K562 (cell line): ENCODE measurements around the gene TRIO. TPM values are rescaled to one million over a fixed set of nuclear protein-coding genes. Genes with fewer than 3 reads are reported as not detected.

Source experiments
- ATAC-seq: fragments of 200-7000 bp; cut with Tn5 transposase; 3 replicates; pipeline ENCODE4 v1.9.1; 2020; ENCODE audit warnings: moderate library complexity
- BruUV-seq: library from RNA; stranded (reverse); fragments of 400-500 nt; replicated peaks from 2 replicates; lab custom pipeline; 2021; lab: Mats Ljungman, UMichigan
- CTCF ChIA-PET: fragments of 300-600 bp; formaldehyde crosslinking; extraction: SDS; loops from one replicate; lab custom pipeline; 2021; ENCODE audit warnings: low intra/inter-chr PET ratio; lab: Yijun Ruan, JAX
- POLR2A ChIA-PET: fragments of 300-600, 350-650 bp; sonication (Branson Sonifier 250); formaldehyde crosslinking; extraction: SDS; loops from one replicate; lab custom pipeline; 2021; ENCODE audit warnings: antibody characterized with exemption, inconsistent platforms; lab: Yijun Ruan, JAX
- DNase-seq, 4 experiments: peaks; one replicate each; pipeline versions ENCODE4 v3.0.0 to v3.0.0-alpha.2; 2011 to 2018; ENCODE audit warnings: low spot score in 3 of 4, mixed read lengths in 3 of 4; ENCODE audit errors: extremely low read depth in 1 of 4
- FAIRE-seq: peaks from 2 replicates; lab custom pipeline; 2011; peaks lifted over from hg19 to GRCh38; lab: Jason Lieb, UNC
- H2AFZ ChIP-seq: 2 replicates; pipeline ENCODE4 v1.6.0; 2011; ENCODE audit warnings: low read depth, low read length, control low read depth, inconsistent platforms
- H3K27ac ChIP-seq: fragments of 200-600 bp; 3 replicates; pipeline ENCODE4 v1.8.0; 2011; ENCODE audit warnings: low read depth, mild to moderate bottlenecking, control low read depth, inconsistent platforms, low read length, moderate library complexity, mixed read lengths; ENCODE audit errors: extremely low read depth
- H3K27me3 ChIP-seq, 2 experiments: fragments of 300-600 bp in 1 of 2; 2 replicates in 1 of 2; 3 replicates in 1 of 2; pipeline versions ENCODE4 v1.6.0 to v1.8.0; 2011; ENCODE audit warnings: inconsistent platforms in 2 of 2, low read length in 2 of 2, mild to moderate bottlenecking in 1 of 2, mixed read lengths in 1 of 2, moderate library complexity in 1 of 2; ENCODE audit not compliant: control insufficient read depth in 2 of 2, insufficient read depth in 2 of 2
- H3K36me3 ChIP-seq: fragments of 300-600 bp; 3 replicates; pipeline ENCODE4 v1.8.0; 2011; ENCODE audit warnings: mild to moderate bottlenecking, low read length, inconsistent platforms; ENCODE audit not compliant: control insufficient read depth, insufficient read depth
- H3K4me1 ChIP-seq, 2 experiments: fragments of 200-600 bp in 1 of 2; replicated peaks in 1 of 2; 2 replicates in 1 of 2; 3 replicates in 1 of 2; pipeline versions ENCODE4 v1.5.1 to v1.8.0; 2011; ENCODE audit warnings: inconsistent platforms in 2 of 2, low read length in 2 of 2, mild to moderate bottlenecking in 1 of 2, mixed read lengths in 1 of 2, moderate library complexity in 1 of 2; ENCODE audit not compliant: control insufficient read depth in 2 of 2, insufficient read depth in 2 of 2
- H3K4me2 ChIP-seq: 2 replicates; pipeline ENCODE4 v1.6.1; 2011; ENCODE audit warnings: low read length, control low read depth, inconsistent platforms, mixed read lengths; ENCODE audit not compliant: insufficient read depth
- H3K4me3 ChIP-seq: fragments of 200-600 bp; sonication (generic), shearing (Covaris generic); 2 replicates; pipeline ENCODE4 v1.5.1; 2016; ENCODE audit warnings: control low read depth, inconsistent platforms
- H3K79me2 ChIP-seq: fragments of 200-600 bp; 3 replicates; pipeline ENCODE4 v1.8.0; 2011; ENCODE audit warnings: low read length, inconsistent platforms; ENCODE audit not compliant: control insufficient read depth, insufficient read depth
- H3K9ac ChIP-seq, 2 experiments: 2 replicates each; pipeline versions ENCODE4 v1.6.0 to v1.6.1; 2011; ENCODE audit warnings: low read depth in 2 of 2, low read length in 2 of 2, control low read depth in 1 of 2, inconsistent platforms in 1 of 2, mild to moderate bottlenecking in 1 of 2, mixed read lengths in 1 of 2; ENCODE audit not compliant: insufficient read depth in 1 of 2
- H3K9me1 ChIP-seq: one replicate; pipeline ENCODE4 v1.6.0; 2011; ENCODE audit warnings: inconsistent platforms, mild to moderate bottlenecking, low read length, moderate library complexity; ENCODE audit not compliant: control insufficient read depth, insufficient read depth
- H3K9me3 ChIP-seq: replicated peaks from 2 replicates; pipeline ENCODE4 v1.5.1; 2011; ENCODE audit warnings: low read depth, low read length, inconsistent platforms; ENCODE audit not compliant: control insufficient read depth, insufficient read depth
- H4K20me1 ChIP-seq: replicated peaks from 2 replicates; pipeline ENCODE4 v1.6.1; 2011; ENCODE audit warnings: low read length, inconsistent platforms, mixed read lengths; ENCODE audit not compliant: control insufficient read depth, insufficient read depth
- BRCA1 ChIP-seq, 2 experiments: fragments of 450-650 bp in 1 of 2; sonication (generic) in 1 of 2; formaldehyde crosslinking in 1 of 2; IDR thresholded peaks; 2 replicates each; pipeline versions ENCODE4 v1.5.0 to v1.6.1; 2017 to 2020; ENCODE audit warnings: mild to moderate bottlenecking in 1 of 2, missing genetic modification reagents in 1 of 2
- CTBP1 ChIP-seq: fragments of 450-650 bp; IDR thresholded peaks from 2 replicates; pipeline ENCODE4 v1.6.1; 2016; ENCODE audit warnings: borderline replicate concordance
- DACH1 ChIP-seq: fragments of 450-650 bp; IDR thresholded peaks from 2 replicates; pipeline ENCODE4 v1.6.1; 2018; ENCODE audit not compliant: partially characterized antibody
- E2F1 ChIP-seq: sonication (generic); formaldehyde crosslinking; IDR thresholded peaks from 2 replicates; pipeline ENCODE4 v1.8.1; 2023; ENCODE audit warnings: mild to moderate bottlenecking, missing genetic modification reagents, moderate library complexity
- FOSL1 ChIP-seq: fragments of 200-800 bp; sonication (Bioruptor generic); conservative IDR thresholded peaks from 2 replicates; pipeline ENCODE4 v1.6.1; 2016; ENCODE audit warnings: missing genetic modification characterization, missing compliant biosample characterization
- GTF3C2 ChIP-seq: IDR thresholded peaks from 3 replicates; pipeline ENCODE4 v1.6.1; 2011; ENCODE audit warnings: borderline replicate concordance, mild to moderate bottlenecking, moderate library complexity; ENCODE audit not compliant: insufficient read length; ENCODE audit errors: extremely low read depth
- HDGF ChIP-seq: fragments of 450-650 bp; IDR thresholded peaks from 2 replicates; pipeline ENCODE4 v1.6.1; 2016
- RBM25 ChIP-seq: fragments of 200-400 bp; formaldehyde crosslinking; IDR thresholded peaks from 2 replicates; pipeline ENCODE4 v1.6.1; 2018; ENCODE audit warnings: low read length, low read depth, moderate library complexity; ENCODE audit not compliant: severe bottlenecking
- SRSF9 ChIP-seq: fragments of 200-400 bp; formaldehyde crosslinking; IDR thresholded peaks from 2 replicates; pipeline ENCODE4 v1.6.1; 2017; ENCODE audit warnings: low read depth, low read length, borderline replicate concordance
- ZNF263 ChIP-seq: sonication (generic); formaldehyde crosslinking; IDR thresholded peaks from 2 replicates; pipeline ENCODE4 v1.8.0; 2022; ENCODE audit warnings: mild to moderate bottlenecking, missing genetic modification reagents, borderline replicate concordance
- WGBS: fragments of 100-300 bp; shearing (Covaris generic); methylation state at CpG from one replicate; pipeline ENCODE4 v1.1.6; 2016; ENCODE audit warnings: low coverage, mixed read lengths; ENCODE audit not compliant: insufficient coverage; ENCODE audit errors: missing lambda C conversion rate; 5-methylcytosine and 5-hydroxymethylcytosine counted together
- in situ Hi-C: fragments of 300-500 bp; cut with MboI; formaldehyde crosslinking; loops from 4 replicates; pipeline ENCODE4 v1.15.0; 2018; ENCODE audit warnings: inconsistent platforms, mixed read lengths
- intact Hi-C: fragments of 100-400 bp; cut with micrococcal nuclease; formaldehyde crosslinking; loops from 2 replicates; pipeline ENCODE4 v1.14.2; 2022
- polyA plus RNA-seq, 8 experiments: library from polyadenylated mRNA; depleted of rRNA in 4 of 8; stranded (reverse) in 5 of 8; unstranded in 3 of 8; fragments of >200 nt; fragmentation: Nextera tagmentation in 2 of 8; fragmentation: Illumina TruSeq in 1 of 8; extraction: Ambion mirVana in 2 of 8; extraction: Trizol in 1 of 8; gene quantifications; 2 replicates each; pipeline versions ENCODE4 v1.2.1 to v1.2.3, GENCODE V29; 2011 to 2014; ENCODE audit warnings: inconsistent platforms in 1 of 8, missing spikeins in 1 of 8
- total RNA-seq, 7 experiments: library from RNA; depleted of rRNA in 6 of 7; stranded (reverse); fragments of >200 nt in 6 of 7; fragmentation: Illumina TruSeq in 2 of 7; extraction: Trizol in 2 of 7; gene quantifications; 2 replicates each; pipeline versions ENCODE4 v1.2.1 to v1.2.3, GENCODE V29; 2011 to 2021; ENCODE audit warnings: low replicate concordance in 1 of 7

Gene TRIO
- total and polyA plus RNA-seq, 9 of the 15 experiments (the other 6 are each of a cell fraction or from before 2014, with no cell fraction given), result 0.24 to 5.0 (median 1.1) TPM

GRCh38 chr5:14525397-14525796, 382.3 kb downstream of the TRIO start:
- H2AFZ ChIP-seq, result no peak overlapping the region
- no TSS peak for BruUV-seq
- H3K9ac ChIP-seq, result no peak overlapping the region
- peaks cover 0 to 5% of the 10 kb centered on the region in 2 experiments; a peak in 2 of 5 replicates for H3K27me3 ChIP-seq
- H3K4me1 ChIP-seq, result no peaks in the 10 kb centered on the region
- in situ Hi-C loops, result no loop called here
- FAIRE-seq, result no peak
- H3K36me3 ChIP-seq, result no peaks in the 10 kb centered on the region
- H3K9me3 ChIP-seq, result no peaks in the 10 kb centered on the region
- H3K9me1 ChIP-seq, result no peaks in the 10 kb centered on the region
- DNase-seq, result no peak
- no peak overlapping the region for H3K4me2 ChIP-seq
- no peak overlapping the region for H3K27ac ChIP-seq
- H3K4me3 ChIP-seq, result no peak overlapping the region
- ChIA-PET CTCF (no interaction called here), POLR2A (interaction anchor here (0.7 to 0.8 kb wide), 3 partner anchors 10 to 1718 kb away, joined by 3 read pairs; no protein-coding TSS in a partner anchor)
- 0% methylated on average over 4 of the region's 4 CpGs for WGBS
- no peaks in the 10 kb centered on the region for H3K79me2 ChIP-seq
- no peak for ATAC-seq
- intact Hi-C loops, result no loop called here
- no peaks in the 10 kb centered on the region for H4K20me1 ChIP-seq
- TF ChIP-seq GTF3C2, result no peak
- TF ChIP-seq CTBP1, result no peak
- no peak for TF ChIP-seq HDGF
- TF ChIP-seq FOSL1 (tag), result no peak
- no peak for TF ChIP-seq BRCA1 (IDR thresholded peaks at IDR 0.05)
- TF ChIP-seq BRCA1 (CRISPR knock-in tag; IDR thresholded peaks at IDR 0.05), result no peak
- TF ChIP-seq RBM25, result no peak
- TF ChIP-seq DACH1, result no peak
- TF ChIP-seq E2F1 (CRISPR knock-in tag), result no peak
- TF ChIP-seq ZNF263 (CRISPR knock-in tag), result no peak
- no peak for TF ChIP-seq SRSF9
